T-cell (primary cell): ENCODE data around the gene ZBTB1. TPM values are rescaled to one million over a fixed set of nuclear protein-coding genes. Genes with fewer than 3 reads are reported as not detected.

Experiments
- ATAC-seq, 4 experiments: fragments of 200-7000 bp in 3 of 4; fragments of 150-1000 bp in 1 of 4; cut with Tn5 transposase; replicated peaks in 1 of 4; 1 replicate in 3 of 4; 2 replicates in 1 of 4; pipeline ENCODE4 v1.10.0; 2021; ENCODE audit warnings: moderate library complexity in 3 of 4, mild to moderate bottlenecking in 2 of 4, moderate number of reproducible peaks in 1 of 4
- CTCF ChIA-PET, 2 donors: fragments of 300-600 bp; sonication (Branson Sonifier 250); formaldehyde crosslinking; loops; one replicate each; lab custom pipeline; 2022; ENCODE audit warnings: antibody characterized with exemption in 2 of 2; lab: Charles Lee
- POLR2A ChIA-PET, 2 donors: fragments of 300-600 bp; sonication (Branson Sonifier 250); formaldehyde crosslinking; loops; one replicate each; lab custom pipeline; 2022; ENCODE audit warnings: antibody characterized with exemption in 2 of 2; lab: Charles Lee
- DNase-seq, 35 experiments: peaks; one replicate each; pipeline versions ENCODE4 v3.0.0 to v3.0.0-alpha.2; 2013 to 2023
- H3K27ac ChIP-seq: one replicate; pipeline ENCODE4 v1.5.1; 2013; ENCODE audit warnings: low read length
- H3K27me3 ChIP-seq, 2 experiments: replicated peaks in 1 of 2; 1 replicate in 1 of 2; 2 replicates in 1 of 2; pipeline versions ENCODE4 v1.6.1 to v1.7.0; 2013; ENCODE audit warnings: low read length in 1 of 2, mixed read lengths in 1 of 2; ENCODE audit not compliant: control insufficient read depth in 2 of 2, insufficient read depth in 2 of 2; ENCODE audit errors: extremely low read depth in 1 of 2
- H3K36me3 ChIP-seq, 2 donors: 1 replicate in 1 of 2; 2 replicates in 1 of 2; pipeline versions ENCODE4 v1.6.1 to v1.7.0; 2013; ENCODE audit warnings: low read length in 1 of 2; ENCODE audit not compliant: control insufficient read depth in 2 of 2, insufficient read depth in 1 of 2; ENCODE audit errors: extremely low read depth in 1 of 2
- H3K4me1 ChIP-seq, 2 experiments: 1 replicate in 1 of 2; 2 replicates in 1 of 2; pipeline versions ENCODE4 v1.6.1 to v1.7.0; 2013; ENCODE audit warnings: low read length in 2 of 2, mixed read lengths in 1 of 2; ENCODE audit not compliant: insufficient read depth in 2 of 2, control insufficient read depth in 1 of 2; ENCODE audit errors: extremely low read depth in 1 of 2
- H3K4me3 ChIP-seq, 2 donors: 1 replicate in 1 of 2; 2 replicates in 1 of 2; pipeline versions ENCODE4 v1.5.1 to v1.7.0; 2013; ENCODE audit warnings: mild to moderate bottlenecking in 2 of 2, low read length in 1 of 2, moderate library complexity in 1 of 2; ENCODE audit not compliant: control insufficient read depth in 1 of 2; ENCODE audit errors: extremely low read depth in 1 of 2
- H3K9me3 ChIP-seq: 2 replicates; pipeline ENCODE4 v1.7.0; 2013
- H3K27ac Mint-ChIP-seq, 2 donors: one replicate each; pipeline ENCODE4 v1.8.0; 2020 to 2021; ENCODE audit warnings: mild to moderate bottlenecking in 2 of 2, mixed read lengths in 2 of 2
- H3K27me3 Mint-ChIP-seq, 2 donors: one replicate each; pipeline ENCODE4 v1.8.0; 2021 to 2022; ENCODE audit warnings: mixed read lengths in 2 of 2
- H3K36me3 Mint-ChIP-seq: one replicate; pipeline ENCODE4 v1.8.0; 2021; ENCODE audit warnings: mixed read lengths
- H3K4me1 Mint-ChIP-seq, 3 donors: one replicate each; pipeline ENCODE4 v1.8.0; 2020 to 2022; ENCODE audit warnings: mixed read lengths in 3 of 3, mild to moderate bottlenecking in 1 of 3
- H3K4me3 Mint-ChIP-seq, 3 donors: one replicate each; pipeline ENCODE4 v1.8.0; 2020 to 2022; ENCODE audit warnings: mild to moderate bottlenecking in 3 of 3, mixed read lengths in 3 of 3, moderate library complexity in 3 of 3
- H3K9me3 Mint-ChIP-seq, 3 donors: one replicate each; pipeline ENCODE4 v1.8.0; 2020 to 2022; ENCODE audit warnings: mixed read lengths in 3 of 3
- WGBS: methylation state at CpG from one replicate; pipeline ENCODE4 v1.1.5; 2013; ENCODE audit warnings: missing lambda C conversion rate; ENCODE audit not compliant: insufficient coverage; 5-methylcytosine and 5-hydroxymethylcytosine counted together
- total RNA-seq, 35 experiments: library from RNA in 6 of 35; stranded (reverse) in 6 of 35; fragments of 120-200 nt in 1 of 35; gene quantifications; one replicate each; pipeline versions ENCODE4 v1.2.1 to v1.2.4 and lab custom pipeline; 2013 to 2026

The ZBTB1 gene
- total RNA-seq = 100 to 1,000 TPM in 2 of 5 donors, 10 to 100 TPM in 3; 69.2 to 130 (median 72.4) TPM
- 99.3 TPM for total RNA-seq (2013)
- 70.5 to 471 (median 159) reads per million in 29 experiments for total RNA-seq (lab: John Stamatoyannopoulos, UW)

- peak; percentile 72 to 92 (median 87) for DNase-seq
- no peaks in the 10 kb centered on the region for H3K27me3 ChIP-seq
- peak; percentile 47 to 63 (median 61) for ATAC-seq
- H3K27ac ChIP-seq = peak within 1 kb of the TSS; percentile 100
- Mint-ChIP-seq H3K4me1 (peaks cover 60 to 79% (median 72%) of the 10 kb centered on the region in 3 donors), H3K9me3 (no peaks in the 10 kb centered on the region), H3K4me3 (peak within 1 kb of the TSS; percentile 91 to 95 (median 92)), H3K36me3 (peaks cover 10% of the 10 kb centered on the region), H3K27ac (peak within 1 kb of the TSS; percentile 99), H3K27me3 (no peaks in the 10 kb centered on the region)
- H3K36me3 ChIP-seq = no peaks in the 10 kb centered on the region
- peaks cover 44 to 56% of the 10 kb centered on the region in 2 experiments for H3K4me1 ChIP-seq
- CTCF ChIA-PET = interaction anchor here (0.6 to 0.7 kb wide), 3 partner anchors 9 to 265 kb away, joined by 3 to 4 read pairs (median 4); no protein-coding TSS in a partner anchor
- peak within 1 kb of the TSS; percentile 89 to 93 for H3K4me3 ChIP-seq
- WGBS = under 1% methylated on average over 62 of the region's 63 CpGs
- H3K9me3 ChIP-seq = no peaks in the 10 kb centered on the region
- POLR2A ChIA-PET = interaction anchor here (0.6 to 1.9 kb wide), 6 partner anchors 11 to 961 kb away, joined by 3 to 13 read pairs (median 6); no protein-coding TSS in a partner anchor
Observed at GRCh38 chr14:64504310-64504896, at the start of gene ZBTB1. TSS of gene ZBTB1 (plus strand) at chr14:64504770. CDS start at chr14:64521505, 16,735 bp downstream.

GRCh38 chr14:64459405-64460136 lies 45.0 kb upstream of the ZBTB1 start:
- H3K27ac ChIP-seq = no peak overlapping the region
- peaks cover 30% of the 10 kb centered on the region for H3K36me3 Mint-ChIP-seq
- CTCF ChIA-PET = interaction anchor here in 1 of 2 donors (0.6 kb wide), 1 partner anchor 956 kb away, joined by 4 read pairs; no protein-coding TSS in a partner anchor
- no peaks in the 10 kb centered on the region for H3K9me3 Mint-ChIP-seq
- WGBS = 67% methylated on average over 1 of the region's 4 CpGs
- POLR2A ChIA-PET = no interaction called here
- no peaks in the 10 kb centered on the region for H3K9me3 ChIP-seq
- H3K4me3 Mint-ChIP-seq = no peak overlapping the region
- no peak for ATAC-seq
- peak overlapping the region in 1 of 2 donors; percentile 29 for H3K27ac Mint-ChIP-seq
- no peak overlapping the region for H3K4me3 ChIP-seq
- H3K4me1 Mint-ChIP-seq = peaks cover 11 to 20% (median 12%) of the 10 kb centered on the region in 3 donors
- H3K36me3 ChIP-seq = peaks cover 0 to 10% of the 10 kb centered on the region in 2 donors
- H3K27me3 ChIP-seq = no peaks in the 10 kb centered on the region
- peaks cover 0 to 8% of the 10 kb centered on the region in 2 experiments for H3K4me1 ChIP-seq
- H3K27me3 Mint-ChIP-seq = no peaks in the 10 kb centered on the region
- no peak for DNase-seq

GRCh38 chr14:64461221-64461620 lies 43.3 kb upstream of the ZBTB1 start:
- Histone ChIP-seq H3K36me3 (no peaks in the 10 kb centered on the region), H3K27ac (no peak overlapping the region), H3K27me3 (no peaks in the 10 kb centered on the region), H3K4me1 (peaks cover 0 to 20% of the 10 kb centered on the region in 2 experiments), H3K9me3 (no peaks in the 10 kb centered on the region), H3K4me3 (no peak overlapping the region)
- peaks cover 21 to 29% (median 21%) of the 10 kb centered on the region in 3 donors for H3K4me1 Mint-ChIP-seq
- ATAC-seq (no peak), DNase-seq (no peak)
- peak overlapping the region; percentile 79 to 86 for H3K27ac Mint-ChIP-seq
- H3K4me3 Mint-ChIP-seq = no peak overlapping the region
- WGBS = 80% methylated on average over 1 of the region's 3 CpGs
- ChIA-PET POLR2A (no interaction called here), CTCF (no interaction called here)
- H3K36me3 Mint-ChIP-seq = peaks cover 20% of the 10 kb centered on the region
- no peaks in the 10 kb centered on the region for H3K9me3 Mint-ChIP-seq
- no peaks in the 10 kb centered on the region for H3K27me3 Mint-ChIP-seq

GRCh38 chr14:64463195-64463594 lies 41.4 kb upstream of the ZBTB1 start:
- Mint-ChIP-seq H3K4me1 (peaks cover 32 to 40% (median 34%) of the 10 kb centered on the region in 3 donors), H3K27ac (no peak overlapping the region), H3K27me3 (no peaks in the 10 kb centered on the region), H3K36me3 (peaks cover 18% of the 10 kb centered on the region), H3K4me3 (no peak overlapping the region), H3K9me3 (no peaks in the 10 kb centered on the region)
- Histone ChIP-seq H3K36me3 (no peaks in the 10 kb centered on the region), H3K4me1 (peaks cover 3 to 15% of the 10 kb centered on the region in 2 experiments), H3K9me3 (no peaks in the 10 kb centered on the region), H3K27me3 (no peaks in the 10 kb centered on the region), H3K4me3 (no peak overlapping the region), H3K27ac (no peak overlapping the region)
- DNase-seq (no peak), ATAC-seq (no peak)
- ChIA-PET CTCF (interaction anchor here (0.8 to 3.1 kb wide), 5 partner anchors 24 to 174 kb away, joined by 3 to 16 read pairs (median 4); no protein-coding TSS in a partner anchor), POLR2A (interaction anchor here (0.6 to 0.8 kb wide), 7 partner anchors 9 to 938 kb away, joined by 3 to 5 read pairs (median 3); partner anchors contain the start of gene ZBTB25 (in 1 of the 2))
- WGBS = no CpG with 5 or more reads among the region's 2 CpGs

GRCh38 chr14:64463873-64464272 lies 40.7 kb upstream of the ZBTB1 start:
- Histone ChIP-seq H3K27ac (no peak overlapping the region), H3K27me3 (no peaks in the 10 kb centered on the region), H3K36me3 (no peaks in the 10 kb centered on the region), H3K4me3 (no peak overlapping the region), H3K4me1 (peaks cover 3 to 17% of the 10 kb centered on the region in 2 experiments), H3K9me3 (no peaks in the 10 kb centered on the region)
- DNase-seq (no peak), ATAC-seq (no peak)
- peaks cover 16% of the 10 kb centered on the region for H3K36me3 Mint-ChIP-seq
- 98% methylated on average over 6 of the region's 6 CpGs for WGBS
- CTCF ChIA-PET = interaction anchor here in 1 of 2 donors (0.6 to 3.1 kb wide), 8 partner anchors 8 to 173 kb away, joined by 3 to 16 read pairs (median 4); partner anchors contain the start of gene MTHFD1
- H3K9me3 Mint-ChIP-seq = no peaks in the 10 kb centered on the region
- H3K27ac Mint-ChIP-seq = peak overlapping the region in 1 of 2 donors; percentile 28
- H3K4me1 Mint-ChIP-seq = peaks cover 37 to 47% (median 41%) of the 10 kb centered on the region in 3 donors
- H3K4me3 Mint-ChIP-seq = no peak overlapping the region
- POLR2A ChIA-PET = interaction anchor here (0.6 to 0.8 kb wide), 5 partner anchors 40 to 429 kb away, joined by 3 to 8 read pairs (median 3); partner anchors contain the start of gene ZBTB25 (in 1 of the 2)
- H3K27me3 Mint-ChIP-seq = no peaks in the 10 kb centered on the region

GRCh38 chr14:64464651-64465050 lies 39.9 kb upstream of the ZBTB1 start:
- Histone ChIP-seq H3K9me3 (no peaks in the 10 kb centered on the region), H3K27me3 (no peaks in the 10 kb centered on the region), H3K4me3 (peak overlapping the region; percentile 10 to 57), H3K27ac (peak overlapping the region; percentile 15), H3K4me1 (peaks cover 3 to 17% of the 10 kb centered on the region in 2 experiments), H3K36me3 (no peaks in the 10 kb centered on the region)
- H3K27ac Mint-ChIP-seq = peak overlapping the region in 1 of 2 donors; percentile 46
- peaks cover 37 to 48% (median 46%) of the 10 kb centered on the region in 3 donors for H3K4me1 Mint-ChIP-seq
- H3K4me3 Mint-ChIP-seq = peak overlapping the region; percentile 75 to 87 (median 85)
- H3K36me3 Mint-ChIP-seq = peaks cover 9% of the 10 kb centered on the region
- H3K27me3 Mint-ChIP-seq = no peaks in the 10 kb centered on the region
- no peak for DNase-seq
- no peaks in the 10 kb centered on the region for H3K9me3 Mint-ChIP-seq
- WGBS = 0% methylated on average over 1 of the region's 6 CpGs
- POLR2A ChIA-PET = interaction anchor here in 1 of 2 donors (0.6 kb wide), 1 partner anchor 428 kb away, joined by 8 read pairs; no protein-coding TSS in a partner anchor
- CTCF ChIA-PET = interaction anchor here in 1 of 2 donors (0.6 to 3.1 kb wide), 8 partner anchors 9 to 77 kb away, joined by 3 to 16 read pairs (median 4); partner anchors contain the start of gene MTHFD1
- ATAC-seq = no peak
